Measurements from ENCODE around the gene LYPD6B.
A peak's percentile ranks its signal among the peaks of the same experiment; 100 is the strongest.

The LYPD6B gene

DNA sequence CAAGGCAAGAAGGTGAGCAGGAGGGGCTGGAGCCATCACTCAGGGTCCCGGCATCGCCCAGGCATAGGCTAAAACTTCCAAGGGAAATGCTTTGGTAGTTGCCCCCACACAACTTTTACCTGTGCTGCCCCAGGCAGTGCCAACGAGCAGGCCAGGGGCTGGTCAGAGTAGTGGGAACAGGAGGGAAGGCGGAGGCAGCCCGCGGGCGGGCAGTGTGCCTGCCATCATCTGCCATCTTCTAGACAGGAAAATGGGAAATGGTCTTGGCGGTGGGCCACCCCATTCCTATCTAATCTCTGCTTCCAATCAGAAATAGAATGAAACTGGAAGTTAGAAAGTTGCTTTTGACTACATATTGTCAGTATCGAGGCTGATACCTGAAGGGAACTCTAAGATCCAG lies 26.0 kb upstream of the LYPD6B start:
- DNase-seq = no peak

DNA sequence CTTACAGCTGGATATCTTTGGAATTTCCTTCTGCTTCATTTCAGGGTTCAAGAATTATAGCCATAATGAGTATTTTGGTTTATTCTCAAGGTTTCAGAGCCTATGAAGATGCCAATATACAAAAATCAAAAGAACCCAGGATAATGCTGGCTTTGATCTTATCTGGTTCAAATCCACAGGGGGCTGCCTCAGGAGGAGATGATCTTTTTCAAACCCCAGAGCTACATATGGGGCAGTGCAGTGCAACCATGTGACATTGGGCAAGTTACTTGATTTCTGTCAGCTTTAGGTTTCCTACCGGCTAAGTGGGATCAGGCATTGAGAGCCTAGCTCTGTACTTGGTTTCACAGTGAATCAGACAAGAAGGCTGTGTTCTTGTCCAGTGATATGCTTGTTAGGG lies 23.0 kb upstream of the LYPD6B start:
- no peak for DNase-seq

DNA sequence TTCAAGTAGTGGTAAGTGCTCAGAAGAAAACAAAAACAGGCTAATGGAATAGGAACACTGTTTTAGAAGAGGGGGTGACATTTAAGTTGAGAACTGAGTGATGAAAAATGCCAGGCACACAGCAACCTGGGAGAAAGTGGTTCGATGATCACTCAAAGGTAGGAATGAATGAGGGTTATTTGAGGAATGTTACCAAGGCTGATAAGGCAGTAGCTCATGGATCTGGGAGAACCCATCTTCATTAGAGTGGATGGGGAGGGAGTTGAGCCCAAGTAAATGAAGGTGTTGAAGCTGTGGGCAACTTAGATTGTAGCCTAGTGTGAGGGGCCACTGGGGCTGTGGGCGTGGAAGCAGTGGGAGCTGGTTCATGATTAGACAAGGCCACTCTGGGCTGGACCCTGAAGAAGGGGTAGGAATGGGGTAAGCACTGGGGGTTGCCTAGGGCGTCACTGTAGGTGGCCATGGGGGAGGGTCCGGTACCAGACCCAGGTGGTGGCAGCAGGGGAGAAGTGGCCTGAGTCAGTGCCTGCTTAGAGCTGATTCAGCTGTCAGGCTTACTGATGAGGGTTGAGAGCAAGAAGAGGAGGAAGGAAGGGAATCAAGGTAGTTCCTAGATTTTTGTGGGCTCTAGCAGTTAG lies 22.5 kb upstream of the LYPD6B start:
- no peak for DNase-seq

DNA sequence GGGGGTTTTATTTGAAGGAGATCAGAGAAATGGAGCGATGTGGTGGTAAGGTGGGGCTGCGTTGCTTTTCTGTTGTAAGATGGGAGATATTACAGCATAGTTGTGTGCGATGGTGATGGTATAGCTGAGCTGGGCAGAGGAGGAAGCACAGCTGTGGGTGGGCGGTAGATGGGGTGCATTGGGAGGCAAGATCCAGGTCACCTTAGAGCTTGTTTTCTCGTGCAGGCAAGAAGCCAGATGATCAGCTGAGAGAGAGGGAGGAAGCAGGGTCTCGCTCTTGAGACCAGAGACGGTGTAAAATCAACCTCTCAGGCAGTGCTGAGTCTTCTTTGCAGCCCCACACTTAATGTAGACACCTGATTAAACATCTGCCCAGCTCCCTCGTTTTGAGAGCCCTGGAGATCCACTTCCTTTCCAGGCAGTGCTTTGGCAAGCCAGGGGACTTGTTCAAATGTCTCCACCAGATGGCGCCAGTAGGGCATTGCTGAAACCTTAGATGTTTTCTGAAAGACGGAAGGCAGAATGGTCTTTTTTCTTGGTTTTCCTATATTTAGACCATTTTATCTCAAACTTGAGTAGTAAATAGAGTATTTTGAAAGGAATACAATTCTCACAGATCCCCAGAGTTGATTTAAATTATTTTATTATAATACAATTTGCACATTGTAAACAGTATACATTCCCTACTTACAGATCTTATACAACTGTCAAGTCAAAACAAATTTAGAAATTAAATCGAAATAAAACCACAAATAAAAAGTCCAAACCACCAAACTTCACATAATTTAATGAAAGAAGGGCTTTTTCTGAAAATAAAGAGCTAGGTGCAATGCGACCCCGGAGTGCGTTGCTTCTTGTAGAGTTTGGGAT lies 21.1 kb upstream of the LYPD6B start:
- DNase-seq = peak; percentile 82

- no peak for DNase-seq
These were observed 19.5 kb upstream of the LYPD6B start for GRCh38 chr2:149018981-149019380.

DNA sequence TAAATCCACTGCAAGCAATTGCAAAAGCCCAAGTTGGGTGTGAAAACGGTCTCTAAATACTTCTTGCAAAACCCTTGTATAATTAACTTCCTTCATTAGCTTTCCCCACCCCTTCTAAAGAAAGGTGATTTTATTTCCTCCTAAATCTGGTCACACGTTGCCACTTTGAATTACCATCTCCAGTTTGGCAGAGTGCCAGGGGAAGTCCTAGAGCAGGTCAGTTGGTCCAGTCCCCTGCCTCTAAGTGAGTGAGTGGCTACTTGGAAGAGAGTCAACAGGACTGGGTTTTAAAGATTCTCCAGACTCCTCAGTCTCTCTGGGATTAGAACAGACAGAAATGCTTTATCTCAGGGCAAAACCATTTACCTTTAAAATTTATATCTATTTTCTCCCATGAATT lies 18.7 kb upstream of the LYPD6B start:
- DNase-seq = no peak

GRCh38 chr2:149020432-149020851 lies 18.1 kb upstream of the LYPD6B start:
- DNase-seq = no peak

- no peak for DNase-seq
These were observed 17.2 kb upstream of the LYPD6B start for GRCh38 chr2:149021271-149021719.

GRCh38 chr2:149021761-149022160 lies 16.7 kb upstream of the LYPD6B start:
- DNase-seq = no peak

DNA sequence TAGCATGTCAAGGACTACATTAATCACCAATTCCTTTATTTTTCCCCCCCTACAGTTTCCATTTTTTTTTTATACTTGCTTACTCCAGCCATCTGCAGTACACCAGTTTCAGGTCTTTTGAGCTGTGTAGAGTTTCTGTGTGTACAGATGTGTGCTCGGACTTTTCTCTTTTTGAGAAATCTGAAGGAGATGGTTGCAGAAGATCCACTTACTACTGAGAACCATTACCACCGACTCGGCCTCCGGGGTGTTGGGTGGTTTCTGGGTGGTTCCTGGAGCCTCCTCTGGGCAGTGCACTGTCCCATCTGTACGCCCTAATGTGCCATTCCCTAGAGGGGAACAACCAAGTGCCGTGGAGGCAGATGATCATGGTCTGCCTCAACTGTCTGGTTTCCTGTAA lies 15.4 kb upstream of the LYPD6B start:
- no peak for DNase-seq

- no peak for DNase-seq
These were observed 10.8 kb upstream of the LYPD6B start for GRCh38 chr2:149027590-149028250.

DNA sequence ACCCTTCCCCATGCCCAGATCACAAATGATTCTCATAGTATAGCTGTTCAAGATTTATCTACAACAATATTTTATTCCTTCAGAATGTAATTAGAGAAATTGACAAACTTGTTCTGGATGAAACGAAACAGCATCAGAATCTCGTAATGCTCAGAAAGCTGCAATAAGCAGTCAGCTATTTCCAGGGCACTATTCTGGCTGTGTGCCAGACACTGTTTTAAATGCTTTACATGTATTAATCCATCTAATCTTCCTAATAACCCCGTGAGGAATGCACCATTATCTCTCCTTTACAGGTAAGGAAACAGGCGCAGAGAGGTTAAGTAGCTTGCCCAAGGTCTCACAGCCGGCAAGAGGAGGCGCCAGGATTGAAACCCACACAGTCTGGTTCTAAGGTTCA lies 10.1 kb upstream of the LYPD6B start:
- DNase-seq = no peak

DNA sequence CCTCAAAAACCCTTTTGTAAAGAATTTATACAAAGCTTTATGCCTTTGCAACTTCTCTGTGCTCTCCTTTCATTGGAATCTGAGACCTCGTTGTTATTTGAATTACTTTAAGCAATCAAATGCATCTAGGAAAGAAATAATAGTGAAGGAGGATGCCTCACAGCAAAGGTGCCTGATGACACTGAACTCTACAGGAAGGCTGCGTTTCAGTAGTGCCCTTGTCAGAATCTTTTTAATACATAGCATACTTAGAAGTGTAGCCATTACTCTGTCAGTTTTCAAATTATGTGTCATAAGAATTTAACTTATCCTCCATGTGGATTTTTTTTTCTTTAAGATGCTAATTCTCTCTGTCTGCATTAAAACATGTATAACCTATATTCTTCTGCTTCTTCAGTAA lies 9.6 kb upstream of the LYPD6B start:
- no peak for DNase-seq

DNA sequence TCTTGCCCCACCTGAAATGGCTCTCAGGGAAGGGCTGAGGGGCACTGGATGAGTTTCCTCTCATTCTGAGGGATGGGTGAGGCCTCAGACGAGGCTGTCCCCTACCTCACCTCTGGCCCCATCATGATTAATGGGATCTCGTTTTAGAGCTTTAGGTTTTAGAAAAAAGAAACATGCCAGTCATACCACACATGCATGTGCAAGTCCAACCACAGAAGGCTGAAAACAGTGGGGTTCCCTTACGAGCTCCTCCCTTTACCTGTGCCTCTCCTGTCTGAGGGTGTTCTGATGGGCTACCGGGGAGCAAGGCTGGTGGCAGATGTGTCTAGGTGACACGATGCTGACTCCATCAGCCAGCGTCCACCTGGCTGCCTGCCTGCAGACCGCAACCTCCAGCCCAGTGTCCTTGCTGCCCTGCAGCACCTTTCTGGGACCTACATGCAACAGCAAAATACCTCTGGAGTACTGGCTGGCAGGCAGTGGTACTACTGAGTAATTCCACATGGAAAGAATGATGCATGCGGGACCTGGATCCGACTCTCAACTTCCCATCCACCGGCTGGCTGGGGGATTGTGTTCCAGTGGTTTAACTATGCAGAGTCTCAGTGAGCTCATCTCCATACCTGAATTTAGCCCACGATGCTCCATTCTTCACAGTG lies 9.1 kb upstream of the LYPD6B start:
- no peak for DNase-seq

GRCh38 chr2:149031396-149031795 lies 7.1 kb upstream of the LYPD6B start:
- DNase-seq = no peak

DNA sequence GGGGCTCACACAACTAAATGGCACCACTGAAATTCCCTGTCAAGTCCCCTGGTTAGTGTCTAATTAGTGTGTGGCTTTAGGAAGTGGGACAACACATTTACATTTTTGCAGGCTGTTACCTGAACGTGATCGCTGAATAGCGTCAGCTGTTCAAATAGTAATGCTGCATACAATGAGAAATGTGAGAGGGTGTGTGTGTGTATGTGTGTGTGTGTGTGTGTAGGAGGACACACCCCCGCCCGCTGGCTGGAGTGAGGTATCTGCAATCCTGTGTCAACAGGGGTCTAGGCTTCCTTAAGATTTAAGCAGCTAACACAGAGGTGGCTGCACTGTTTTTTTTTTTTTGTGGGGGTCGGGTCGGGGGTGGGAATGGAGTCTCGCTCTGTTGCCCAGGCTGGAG lies 4.8 kb upstream of the LYPD6B start:
- no peak for DNase-seq

- DNase-seq = no peak
These were observed 4.1 kb upstream of the LYPD6B start for GRCh38 chr2:149034406-149034805.

DNA sequence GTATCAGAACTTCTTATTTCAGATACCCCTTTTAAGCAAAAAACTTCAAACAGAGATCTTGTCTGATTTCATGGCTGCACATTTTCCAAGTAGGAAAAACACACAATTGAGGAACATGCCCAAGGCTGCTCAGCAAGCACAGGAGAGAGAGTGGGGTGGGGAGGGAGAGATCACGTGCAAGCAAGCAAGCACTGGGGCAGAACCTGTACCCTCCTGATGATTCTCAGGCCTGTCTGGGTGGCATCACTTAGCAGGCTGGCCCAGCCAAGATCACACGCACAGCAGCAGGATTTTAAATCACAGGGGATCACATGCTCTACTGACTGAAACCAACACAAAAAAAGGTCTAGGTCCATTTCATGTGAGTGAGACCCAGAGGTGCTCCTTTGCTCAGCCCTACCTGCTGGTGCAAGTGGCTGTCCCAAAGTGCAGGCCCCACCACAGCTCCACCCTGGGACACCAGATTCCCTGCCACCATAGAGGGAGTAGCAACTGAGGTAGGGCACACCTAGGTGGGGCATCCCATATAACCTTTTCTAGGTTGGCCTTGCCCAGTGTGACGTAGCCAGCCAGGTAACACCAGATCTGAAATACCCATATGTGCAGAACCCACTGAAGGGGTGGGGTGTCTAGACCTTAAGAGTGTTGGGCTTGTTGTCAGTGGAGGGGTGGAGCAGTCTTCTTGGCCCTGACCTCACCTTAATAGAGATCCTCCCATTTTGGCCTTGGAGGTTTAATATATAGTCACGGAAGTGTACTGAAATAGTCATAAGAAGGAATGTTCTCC lies 1.8 kb upstream of the LYPD6B start:
- DNase-seq = no peak

GRCh38 chr2:149037851-149038250 lies 648 bp upstream of the LYPD6B start:
- DNase-seq = no peak

DNA sequence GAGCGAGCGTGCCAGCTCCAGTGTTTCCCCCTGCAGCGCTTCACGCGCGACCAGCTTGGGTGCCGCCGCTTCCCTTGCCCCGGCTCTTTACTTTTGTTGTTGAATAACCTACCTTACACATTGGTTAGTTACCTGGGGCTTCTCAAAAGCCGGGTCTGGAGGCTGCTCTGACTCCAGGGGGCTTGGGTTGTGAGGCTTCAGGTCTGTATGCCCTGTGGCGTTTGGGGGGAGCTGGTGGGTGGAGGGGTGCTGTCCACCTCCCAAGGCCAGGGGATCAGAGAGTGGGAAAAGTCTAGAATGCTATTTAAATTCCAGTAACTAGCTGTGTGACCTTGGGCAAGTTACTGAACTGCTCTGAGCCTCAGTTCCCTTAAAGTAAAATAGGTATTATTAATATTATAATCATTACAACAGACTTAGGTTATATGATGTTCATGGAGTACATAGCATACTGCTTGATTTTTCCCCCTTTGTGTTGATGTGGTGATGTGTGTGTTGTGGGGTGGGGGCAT lies 770 bp downstream of the LYPD6B start:
- DNase-seq = no peak

DNA sequence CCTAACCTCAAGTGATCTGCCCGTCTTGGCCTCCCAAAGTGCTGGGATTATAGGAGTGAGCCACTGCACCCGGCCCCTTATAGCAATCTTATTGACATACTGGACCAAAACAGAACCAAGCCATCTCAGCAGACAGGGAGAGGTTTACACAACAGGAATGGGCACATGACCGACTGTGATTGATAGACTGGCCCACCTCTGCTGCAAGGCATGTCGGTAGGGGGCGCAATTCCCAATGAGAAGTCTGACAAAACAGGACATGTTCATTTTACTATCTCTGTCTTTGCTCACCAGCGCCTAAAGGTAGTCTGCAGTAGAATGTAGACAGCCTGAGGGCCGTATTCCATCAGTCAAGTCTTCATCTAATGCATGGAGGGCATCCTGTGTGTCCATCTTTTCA lies 2.0 kb downstream of the LYPD6B start:
- DNase-seq = no peak

DNA sequence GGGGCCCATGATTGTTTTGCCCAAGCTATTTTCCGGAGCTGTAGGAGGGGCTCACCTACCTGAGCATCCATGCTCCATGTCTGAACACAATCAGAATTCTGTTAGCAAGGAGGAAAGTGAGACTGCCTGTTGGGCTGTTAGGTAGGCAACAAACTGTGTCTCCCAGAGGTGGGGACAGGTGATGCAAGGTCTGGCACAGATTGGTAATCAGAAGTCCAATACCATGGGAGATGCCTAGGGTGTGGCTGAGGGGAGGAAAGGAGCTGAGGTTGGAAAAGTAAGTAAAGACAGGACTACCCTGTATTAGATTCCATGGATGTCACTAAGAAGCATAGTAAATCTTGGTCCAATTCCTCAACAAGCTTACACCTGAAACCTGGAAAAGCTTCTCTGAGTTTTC lies 3.0 kb downstream of the LYPD6B start:
- no peak for DNase-seq

Data from amniotic stem cell (primary cell).